ENCODE data around the gene CARS1.

DNA sequence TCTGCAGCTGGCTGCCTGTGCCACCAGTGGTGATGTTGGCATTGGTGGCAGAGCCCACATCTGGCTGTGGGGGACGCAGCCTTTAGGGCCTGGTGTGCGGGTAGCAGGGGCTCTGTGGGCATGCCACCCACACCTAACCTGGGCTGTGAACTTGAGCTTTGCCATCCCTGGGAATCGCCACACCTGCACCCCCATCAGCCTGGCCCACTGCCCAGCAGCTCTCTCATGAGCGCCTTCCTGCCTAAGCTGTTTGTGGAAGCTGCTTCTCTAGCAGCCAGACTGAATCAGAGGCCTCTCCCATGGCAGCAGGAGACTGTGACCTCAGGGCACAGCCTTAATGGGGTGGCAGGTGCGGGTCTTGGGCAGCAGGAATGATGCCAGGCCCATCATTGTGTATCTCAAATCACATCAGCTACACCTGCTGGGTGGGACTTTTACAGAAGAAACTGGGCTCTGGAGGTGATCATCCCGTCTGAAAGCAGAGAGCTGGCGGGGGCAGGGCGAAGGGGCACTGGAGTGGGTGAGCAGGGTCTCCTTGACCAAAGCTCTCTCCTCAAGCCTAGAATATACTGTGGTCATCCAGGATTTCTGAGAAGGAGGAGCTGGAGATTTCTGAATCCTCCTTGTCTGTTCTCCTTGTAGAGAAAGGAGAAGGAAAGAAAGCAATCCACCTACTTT is 17.8 kb upstream of the CARS1 start:
- TF ChIP-seq, protein P1, sequence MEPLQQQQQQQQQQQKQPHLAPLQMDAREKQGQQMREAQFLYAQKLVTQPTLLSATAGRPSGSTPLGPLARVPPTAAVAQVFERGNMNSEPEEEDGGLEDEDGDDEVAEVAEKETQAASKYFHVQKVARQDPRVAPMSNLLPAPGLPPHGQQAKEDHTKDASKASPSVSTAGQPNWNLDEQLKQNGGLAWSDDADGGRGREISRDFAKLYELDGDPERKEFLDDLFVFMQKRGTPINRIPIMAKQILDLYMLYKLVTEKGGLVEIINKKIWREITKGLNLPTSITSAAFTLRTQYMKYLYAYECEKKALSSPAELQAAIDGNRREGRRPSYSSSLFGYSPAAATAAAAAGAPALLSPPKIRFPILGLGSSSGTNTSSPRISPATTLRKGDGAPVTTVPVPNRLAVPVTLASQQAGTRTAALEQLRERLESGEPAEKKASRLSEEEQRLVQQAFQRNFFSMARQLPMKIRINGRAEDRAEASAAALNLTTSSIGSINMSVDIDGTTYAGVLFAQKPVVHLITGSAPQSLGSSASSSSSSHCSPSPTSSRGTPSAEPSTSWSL (CRISPR knock-in tag; IDR thresholded peaks at IDR 0.05; ENCODE audit: borderline replicate concordance): no peak
- TF ChIP-seq ZNF12 (CRISPR knock-in tag; IDR thresholded peaks at IDR 0.05) (no peak), SAP30 (IDR thresholded peaks at IDR 0.05; ENCODE audit: borderline replicate concordance, insufficient read depth, low read depth, low read length, poor library complexity, severe bottlenecking) (no peak), POLR2AphosphoS5 (IDR thresholded peaks at IDR 0.05; ENCODE audit: control insufficient read depth, insufficient read depth, low read depth, low read length) (no peak), U2AF1 (optimal IDR thresholded peaks at IDR 0.05; ENCODE audit: low read depth, low read length) (no peak), ZNF561 (CRISPR knock-in tag; conservative IDR thresholded peaks at IDR 0.05) (no peak), ZNF274 (IDR thresholded peaks at IDR 0.05; ENCODE audit: borderline replicate concordance, low read depth, low read length) (no peak), C11orf30 (IDR thresholded peaks at IDR 0.05; ENCODE audit: low read depth) (no peak), NCOR1 (IDR thresholded peaks at IDR 0.05) (no peak), EP300 (IDR thresholded peaks at IDR 0.05; ENCODE audit: low read length) (no peak)
- TF ChIP-seq, protein P2, sequence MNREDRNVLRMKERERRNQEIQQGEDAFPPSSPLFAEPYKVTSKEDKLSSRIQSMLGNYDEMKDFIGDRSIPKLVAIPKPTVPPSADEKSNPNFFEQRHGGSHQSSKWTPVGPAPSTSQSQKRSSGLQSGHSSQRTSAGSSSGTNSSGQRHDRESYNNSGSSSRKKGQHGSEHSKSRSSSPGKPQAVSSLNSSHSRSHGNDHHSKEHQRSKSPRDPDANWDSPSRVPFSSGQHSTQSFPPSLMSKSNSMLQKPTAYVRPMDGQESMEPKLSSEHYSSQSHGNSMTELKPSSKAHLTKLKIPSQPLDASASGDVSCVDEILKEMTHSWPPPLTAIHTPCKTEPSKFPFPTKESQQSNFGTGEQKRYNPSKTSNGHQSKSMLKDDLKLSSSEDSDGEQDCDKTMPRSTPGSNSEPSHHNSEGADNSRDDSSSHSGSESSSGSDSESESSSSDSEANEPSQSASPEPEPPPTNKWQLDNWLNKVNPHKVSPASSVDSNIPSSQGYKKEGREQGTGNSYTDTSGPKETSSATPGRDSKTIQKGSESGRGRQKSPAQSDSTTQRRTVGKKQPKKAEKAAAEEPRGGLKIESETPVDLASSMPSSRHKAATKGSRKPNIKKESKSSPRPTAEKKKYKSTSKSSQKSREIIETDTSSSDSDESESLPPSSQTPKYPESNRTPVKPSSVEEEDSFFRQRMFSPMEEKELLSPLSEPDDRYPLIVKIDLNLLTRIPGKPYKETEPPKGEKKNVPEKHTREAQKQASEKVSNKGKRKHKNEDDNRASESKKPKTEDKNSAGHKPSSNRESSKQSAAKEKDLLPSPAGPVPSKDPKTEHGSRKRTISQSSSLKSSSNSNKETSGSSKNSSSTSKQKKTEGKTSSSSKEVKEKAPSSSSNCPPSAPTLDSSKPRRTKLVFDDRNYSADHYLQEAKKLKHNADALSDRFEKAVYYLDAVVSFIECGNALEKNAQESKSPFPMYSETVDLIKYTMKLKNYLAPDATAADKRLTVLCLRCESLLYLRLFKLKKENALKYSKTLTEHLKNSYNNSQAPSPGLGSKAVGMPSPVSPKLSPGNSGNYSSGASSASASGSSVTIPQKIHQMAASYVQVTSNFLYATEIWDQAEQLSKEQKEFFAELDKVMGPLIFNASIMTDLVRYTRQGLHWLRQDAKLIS (CRISPR knock-in tag; IDR thresholded peaks at IDR 0.05): no peak
